ENCODE measurements around the gene PPP1R12C.
"Not testable (repeated sequence)": the region's sequence is repeated elsewhere in the genome, so short reads cannot be mapped to it uniquely, and the experiment has no call there.

Gene PPP1R12C

DNA sequence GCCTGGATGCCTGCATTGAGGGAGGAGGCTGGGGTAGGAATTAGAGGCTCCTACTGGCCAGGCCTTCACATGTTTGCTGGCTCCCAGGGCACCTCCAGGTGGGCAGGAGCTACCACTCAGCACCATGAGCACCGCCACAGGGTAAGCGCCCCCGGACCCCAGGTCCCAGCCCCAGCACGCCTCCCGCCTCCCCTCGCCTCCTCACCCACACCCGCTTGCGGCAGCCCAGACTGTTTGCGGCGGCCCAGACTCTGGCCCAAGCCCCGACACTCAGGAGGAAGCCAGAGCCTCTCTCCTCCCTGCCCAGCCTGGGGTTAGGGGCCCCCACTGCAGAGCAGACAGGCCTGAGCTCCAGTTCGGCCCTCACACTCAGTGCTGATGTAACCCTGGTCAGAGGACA is 41.1 kb downstream of the PPP1R12C start:
- no peak for DNase-seq (ENCODE audit: low read depth in 1 of 2, low spot score in 1 of 2)

DNA sequence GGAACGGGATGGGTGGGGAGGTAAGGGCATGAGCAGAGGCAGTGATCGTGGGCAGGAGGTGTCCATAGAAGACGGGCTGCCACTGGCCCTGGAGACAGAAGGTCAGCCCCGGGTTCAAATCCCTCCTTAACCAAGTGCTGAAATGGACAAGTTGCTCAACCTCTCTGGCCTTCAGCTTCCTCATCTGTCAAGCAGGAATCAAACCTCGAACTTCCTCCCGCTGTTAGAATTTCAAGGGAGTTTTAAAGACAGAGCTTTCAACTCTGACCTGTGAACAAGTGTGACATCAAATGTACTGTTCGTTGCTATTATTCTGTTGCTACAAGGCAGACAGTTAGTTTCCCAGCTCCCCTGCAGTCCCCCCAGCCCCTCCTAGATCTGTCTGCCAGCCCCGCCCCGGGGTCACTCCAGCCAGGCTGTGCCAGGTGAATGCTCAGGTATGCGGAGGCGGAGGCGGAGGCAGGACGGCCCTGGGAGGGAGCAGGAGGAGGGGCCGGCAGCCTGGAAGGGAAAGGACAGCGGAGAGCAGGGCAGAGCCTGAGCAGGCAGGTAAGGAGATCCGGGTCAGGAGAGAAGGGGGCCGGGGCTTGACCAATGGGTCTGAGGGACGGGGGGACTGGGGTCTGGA is 42.0 kb downstream of the PPP1R12C start, which contains the start of gene EPS8L1:
EPS8L1 (plus strand) TSS at position 499 of the 628 bp plus-strand sequence. CDS start 576 bp downstream, outside the sequence.
- DNase-seq (ENCODE audit: low read depth in 1 of 2, low spot score in 1 of 2): no peak

DNA sequence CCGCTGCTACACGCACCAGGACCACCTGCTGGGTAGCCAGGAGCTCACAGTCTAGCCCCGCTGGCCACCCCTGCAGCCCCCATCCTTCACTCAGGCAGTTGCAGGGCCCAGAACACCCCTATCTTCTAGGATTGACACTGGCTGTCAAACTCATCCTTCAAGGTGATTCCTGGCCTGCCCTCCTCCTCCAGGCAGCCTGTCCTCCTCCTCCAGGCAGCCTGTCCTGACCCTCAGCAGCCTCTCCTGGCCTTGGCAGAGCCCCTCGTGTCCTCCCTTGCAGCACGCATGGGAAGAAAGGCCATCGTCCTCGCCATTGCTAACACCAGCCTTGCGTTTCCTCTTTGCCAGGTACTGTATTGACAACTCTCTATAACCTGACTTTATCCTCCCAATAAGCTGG is 45.5 kb downstream of the PPP1R12C start:
- DNase-seq (ENCODE audit: low read depth in 1 of 2, low spot score in 1 of 2): no peak

DNA sequence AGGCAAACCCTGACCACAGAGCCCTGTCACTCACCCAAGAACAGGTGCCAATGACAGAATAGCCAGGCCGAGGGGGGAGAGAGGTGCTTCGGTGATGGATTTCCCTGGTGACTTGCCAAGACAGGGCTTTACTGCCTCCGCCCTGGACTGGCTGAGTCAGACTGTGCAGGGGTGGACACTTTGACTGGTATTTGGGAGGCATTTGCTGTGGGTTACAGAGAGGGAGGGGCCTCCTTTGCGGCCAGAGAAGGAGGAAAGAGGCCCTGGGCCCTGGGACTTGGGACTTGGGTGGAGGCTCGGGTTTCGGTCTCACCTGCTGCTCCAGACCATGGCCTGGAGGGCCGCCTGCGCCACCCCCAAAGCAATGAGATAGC is 46.3 kb downstream of the PPP1R12C start:
- no peak for DNase-seq (ENCODE audit: low read depth in 1 of 2, low spot score in 1 of 2)

DNA sequence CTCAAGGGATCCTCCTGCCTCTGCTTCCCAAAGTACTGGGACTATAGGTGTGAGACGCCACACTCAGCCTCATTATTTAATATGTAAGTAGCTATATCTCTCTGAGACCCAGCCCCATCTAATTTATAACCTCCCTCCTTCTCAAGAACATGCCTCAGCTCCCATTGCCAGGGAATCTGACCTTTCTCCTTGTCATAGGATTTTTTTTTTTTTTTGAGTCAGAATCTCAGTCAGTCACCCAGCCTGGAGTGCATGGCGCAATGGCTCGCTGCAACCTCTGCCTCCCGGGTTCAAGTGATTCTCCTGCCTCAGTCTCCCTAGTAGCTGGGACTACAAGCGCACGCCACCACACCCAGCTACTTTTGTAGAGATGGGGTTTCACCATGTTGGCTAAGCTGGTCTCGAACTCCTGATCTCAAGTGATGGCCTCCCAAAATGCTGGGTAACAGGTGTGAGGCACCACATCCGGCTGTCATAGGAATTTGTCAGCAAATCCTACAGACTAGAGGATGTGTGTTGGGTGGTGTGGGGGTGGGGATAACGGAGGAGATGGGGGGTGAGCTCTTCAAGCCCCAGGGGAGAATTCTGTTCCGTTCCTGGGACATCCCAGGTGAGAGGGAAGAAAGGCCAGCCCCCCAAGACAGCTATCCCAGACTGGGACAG is 46.8 kb downstream of the PPP1R12C start:
- DNase-seq (ENCODE audit: low read depth in 1 of 2, low spot score in 1 of 2): no peak

DNA sequence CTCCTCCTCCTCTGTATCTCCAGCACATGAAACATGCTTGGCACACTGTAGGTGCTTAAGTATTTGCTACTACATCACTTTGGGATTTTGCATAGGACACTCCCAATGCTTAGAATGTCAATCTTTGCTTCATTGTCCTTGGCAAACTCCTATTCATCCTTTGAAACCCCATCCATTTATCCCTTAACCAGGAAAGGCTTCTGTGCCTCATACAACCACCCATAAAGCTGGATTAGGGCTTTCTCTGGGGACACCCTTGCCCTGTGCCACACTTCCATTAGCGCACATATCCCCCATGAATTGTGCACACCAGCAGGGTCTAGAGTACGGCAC is 47.6 kb downstream of the PPP1R12C start:
- DNase-seq (ENCODE audit: low read depth in 1 of 2, low spot score in 1 of 2): no peak

GRCh38 chr19:55068950-55069864 is 48.2 kb downstream of the PPP1R12C start:
- DNase-seq (ENCODE audit: low read depth in 1 of 2, low spot score in 1 of 2): no peak

GRCh38 chr19:55067869-55068268 is 49.6 kb downstream of the PPP1R12C start:
- no peak for DNase-seq (ENCODE audit: low read depth in 1 of 2, low spot score in 1 of 2)

- DNase-seq (ENCODE audit: low read depth in 1 of 2, low spot score in 1 of 2): no peak
Measured at GRCh38 chr19:55066107-55066709, 51.2 kb downstream of the PPP1R12C start.

DNA sequence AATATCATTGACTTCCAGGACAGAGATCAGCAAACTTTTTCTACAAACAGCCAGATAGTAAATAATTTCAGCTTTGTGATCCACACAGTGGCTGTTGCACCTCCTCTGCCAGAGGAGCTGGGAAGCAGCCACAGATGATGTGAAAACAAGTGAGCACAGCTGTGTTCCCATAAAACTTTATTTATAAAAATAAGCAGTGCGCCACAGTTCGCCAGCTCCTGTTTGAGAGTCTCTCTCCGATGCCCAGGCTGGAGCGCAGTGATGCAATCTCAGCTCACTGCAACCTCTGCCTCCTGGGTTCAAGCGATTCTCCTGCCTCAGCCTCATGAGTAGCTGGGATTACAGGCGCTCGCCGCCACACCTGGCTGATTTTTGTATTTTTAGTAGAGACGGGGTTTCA is 51.9 kb downstream of the PPP1R12C start:
- not testable (repeated sequence) for DNase-seq (ENCODE audit: low read depth in 1 of 2, low spot score in 1 of 2)

DNA sequence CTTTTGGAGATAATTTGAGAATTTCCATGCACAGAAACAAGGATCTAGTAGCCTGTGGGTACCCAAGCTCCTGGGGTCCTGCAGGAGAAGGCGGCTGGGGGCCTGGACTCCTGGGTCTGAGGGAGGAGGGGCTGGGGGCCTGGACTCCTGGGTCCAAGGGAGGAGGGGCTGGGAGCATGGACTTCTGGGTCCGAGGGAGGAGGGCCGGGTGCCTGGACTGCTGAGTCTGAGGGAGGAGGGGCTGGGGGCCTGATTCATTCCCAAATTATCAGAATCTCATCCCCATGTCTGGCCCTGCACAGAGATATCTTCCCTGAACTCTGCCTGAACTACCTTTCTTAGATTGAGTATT is 54.0 kb downstream of the PPP1R12C start:
- no peak for DNase-seq (ENCODE audit: low read depth in 1 of 2, low spot score in 1 of 2)

- DNase-seq (ENCODE audit: low read depth in 1 of 2, low spot score in 1 of 2): peak; percentile 93 to 95
Measured at GRCh38 chr19:55062735-55063491, 54.5 kb downstream of the PPP1R12C start, which contains the start of gene RDH13. RDH13 (minus strand) TSS chr19:55063148; CDS start chr19:55063032, 116 bp downstream.

DNA sequence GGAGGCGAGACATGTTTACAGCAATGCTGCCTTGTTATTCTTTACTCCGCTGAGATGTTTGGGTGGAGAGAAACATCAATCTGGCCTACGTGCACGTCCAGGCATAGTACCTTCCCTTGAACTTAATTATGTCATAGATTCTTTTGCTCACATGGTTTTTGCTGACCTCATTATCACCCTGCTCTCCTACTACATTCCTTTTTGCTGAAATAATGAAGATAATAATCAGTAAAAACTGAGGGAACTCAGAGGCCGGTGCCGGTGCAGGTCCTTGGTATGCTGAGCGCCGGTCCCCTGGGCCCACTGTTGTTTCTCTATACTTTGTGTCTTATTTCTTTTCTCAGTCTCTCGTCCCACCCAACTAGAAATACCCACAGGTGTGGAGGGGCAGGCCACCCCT is 57.1 kb downstream of the PPP1R12C start:
- DNase-seq (ENCODE audit: low read depth in 1 of 2, low spot score in 1 of 2): not testable (repeated sequence)

DNA sequence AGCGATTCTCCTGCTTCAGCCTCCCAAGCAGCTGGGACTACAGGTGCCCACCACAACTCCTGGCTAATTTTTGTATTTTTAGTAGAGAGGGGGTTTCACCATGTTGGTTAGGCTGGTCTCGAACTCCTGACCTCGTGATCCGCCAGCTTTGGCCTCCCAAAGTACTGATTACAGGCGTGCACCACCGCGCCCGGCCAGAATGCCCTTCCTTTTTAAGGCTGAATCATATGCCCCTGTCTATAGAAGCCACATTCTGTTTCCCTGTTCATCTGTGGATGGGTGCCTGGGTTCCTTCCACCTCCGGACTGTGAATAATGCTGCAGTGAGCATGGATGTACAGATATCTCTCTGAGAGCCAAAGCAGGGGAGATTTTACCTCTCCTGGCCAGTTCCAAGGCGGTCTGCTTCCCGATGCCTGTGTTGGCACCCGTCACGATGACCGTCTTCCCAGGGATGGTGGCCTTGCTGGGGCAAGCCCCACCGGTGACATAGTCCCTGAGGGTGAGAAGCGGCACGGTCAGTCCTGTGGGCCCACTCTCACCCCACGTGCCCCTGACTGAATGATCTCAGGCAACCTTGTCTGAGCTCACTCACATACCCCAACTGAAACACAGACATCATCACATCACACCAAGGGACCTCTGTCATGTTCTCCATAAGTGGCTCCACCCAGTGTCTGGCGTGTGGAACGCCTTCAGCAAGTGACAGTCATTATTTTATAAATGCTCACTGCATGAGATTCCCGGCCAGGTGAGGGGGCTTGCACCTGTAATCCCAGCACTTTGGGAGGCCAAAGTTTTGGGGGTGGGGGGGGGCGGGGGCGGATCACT is 58.4 kb downstream of the PPP1R12C start:
- DNase-seq (ENCODE audit: low read depth in 1 of 2, low spot score in 1 of 2): no peak

DNA sequence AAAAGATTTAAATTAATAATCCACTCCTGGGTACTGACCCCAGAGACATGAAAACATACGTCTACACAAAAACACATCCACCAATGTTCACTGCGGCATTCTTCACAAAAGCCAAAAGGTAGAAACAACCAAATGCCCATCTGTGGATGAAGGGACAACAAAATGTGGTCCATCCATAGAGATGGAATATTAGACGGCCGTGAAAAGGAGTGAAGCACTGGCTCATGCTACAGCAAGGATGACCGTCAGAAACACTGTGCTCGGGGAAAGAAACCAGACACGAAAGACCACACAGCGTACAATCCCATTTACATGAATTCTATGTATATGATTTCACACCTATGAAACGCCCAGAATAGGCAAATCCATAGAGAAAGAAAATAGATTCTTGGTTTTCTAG is 60.6 kb downstream of the PPP1R12C start:
- no peak for DNase-seq (ENCODE audit: low read depth in 1 of 2, low spot score in 1 of 2)

DNA sequence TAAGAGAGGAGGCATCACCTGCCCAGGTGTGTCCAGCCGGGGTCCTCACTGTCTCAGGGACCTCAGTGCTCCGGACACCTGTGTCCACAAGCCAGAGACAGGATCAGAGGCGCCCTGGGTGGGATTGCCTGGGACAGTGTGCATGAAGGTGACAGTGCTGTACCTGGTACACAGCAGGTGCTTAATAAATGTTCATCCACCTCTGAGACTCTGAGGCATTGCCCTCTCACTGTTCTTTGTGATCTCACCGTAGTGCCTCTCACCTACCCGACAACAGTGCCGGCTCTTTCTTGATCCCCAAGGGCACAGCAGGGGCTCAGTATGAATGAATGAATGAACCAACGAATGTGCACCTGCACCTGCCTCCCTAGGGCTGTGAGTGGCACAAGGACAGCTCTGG is 63.7 kb downstream of the PPP1R12C start:
- no peak for DNase-seq (ENCODE audit: low read depth in 1 of 2, low spot score in 1 of 2)

GRCh38 chr19:55050749-55051532 is 66.5 kb downstream of the PPP1R12C start:
- DNase-seq (ENCODE audit: low read depth in 1 of 2, low spot score in 1 of 2): no peak

DNA sequence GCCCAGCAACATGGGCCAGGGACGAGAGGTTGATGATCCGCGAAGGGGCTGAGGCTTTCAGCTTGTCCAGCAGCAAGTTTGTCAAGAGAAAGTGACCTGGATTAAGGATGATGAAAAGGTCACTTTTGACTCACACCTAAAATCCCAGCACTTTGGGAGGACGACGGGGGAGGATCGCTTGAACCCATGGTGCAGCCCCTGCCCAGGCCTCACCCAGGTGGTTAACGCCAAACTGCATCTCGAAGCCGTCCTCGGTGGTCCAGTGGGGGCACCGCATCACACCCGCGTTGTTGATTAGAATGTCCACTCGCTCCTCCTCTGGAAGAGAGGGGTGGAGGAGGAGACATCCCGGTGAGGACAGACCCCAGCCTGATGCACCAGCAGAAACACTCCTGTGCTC is 69.0 kb downstream of the PPP1R12C start:
- no peak for DNase-seq (ENCODE audit: low read depth in 1 of 2, low spot score in 1 of 2)

DNA sequence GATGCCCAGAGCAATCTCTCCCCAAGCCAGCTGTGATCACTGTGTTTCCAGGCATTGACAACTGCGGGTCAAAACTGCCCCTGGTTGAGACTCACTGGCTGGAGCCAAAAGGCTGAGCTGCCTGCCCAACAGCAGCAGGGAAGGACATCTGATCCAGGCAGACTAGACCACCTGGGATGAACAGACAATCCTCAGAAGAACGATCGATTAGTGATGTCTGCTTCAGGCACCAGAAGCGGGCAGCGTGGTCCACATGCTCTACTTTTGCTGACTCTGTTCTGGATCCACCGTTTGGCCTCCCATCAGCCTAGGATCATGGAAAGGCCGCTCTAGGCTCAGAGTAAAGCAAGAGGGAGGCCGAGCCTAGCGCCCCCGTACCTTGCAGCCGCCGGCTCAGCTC is 69.5 kb downstream of the PPP1R12C start:
- no peak for DNase-seq (ENCODE audit: low read depth in 1 of 2, low spot score in 1 of 2)

All from activated T-helper 1 cell treated with anti-CD3 and anti-CD28 coated beads, Interleukin-2, amount 50 U/mL, for 16 hours (primary cell).